ENCODE measurements around the gene KBTBD13. TPM values are rescaled to one million over a fixed set of nuclear protein-coding genes. Genes with fewer than 3 reads are reported as not detected.
"Not testable (repeated sequence)": the region's sequence is repeated elsewhere in the genome, so short reads cannot be mapped to it uniquely, and the experiment has no call there.

The KBTBD13 gene
- total RNA-seq, 2 experiments from 2014 or later: not detected

GRCh38 chr15:65099336-65099735 lies 22.8 kb downstream of the KBTBD13 start:
- Mint-ChIP-seq H3K27me3 (no peaks in the 10 kb centered on the region), H3K9me3 (ENCODE audit: low read depth) (no peaks in the 10 kb centered on the region), H3K36me3 (ENCODE audit: low read depth) (peaks cover 24% of the 10 kb centered on the region), H3K4me1 (no peaks in the 10 kb centered on the region), H3K4me3 (no peak overlapping the region), H3K27ac (no peak overlapping the region)
- ChIA-PET POLR2A (no interaction called here), CTCF (interaction anchor here (0.9 kb wide), 1 partner anchor 103 kb away, joined by 3 read pairs; no protein-coding TSS in a partner anchor)
- ATAC-seq (no peak), DNase-seq (no peak)
- intact Hi-C loops (cut with DNase I, micrococcal nuclease): no loop called here

- not testable (repeated sequence) for H3K27me3 Mint-ChIP-seq; H3K4me3 Mint-ChIP-seq; H3K27ac Mint-ChIP-seq; ATAC-seq; H3K9me3 Mint-ChIP-seq (ENCODE audit: low read depth); DNase-seq; H3K4me1 Mint-ChIP-seq
- CTCF ChIA-PET: interaction anchor here (0.6 to 1.6 kb wide), 3 partner anchors 29 to 426 kb away, joined by 3 to 4 read pairs (median 3); no protein-coding TSS in a partner anchor
- intact Hi-C loops (cut with DNase I, micrococcal nuclease): loop anchor here (5.0 kb wide), 2 partner anchors 48 to 368 kb away; no protein-coding TSS in a partner anchor
- peaks cover 24% of the 10 kb centered on the region for H3K36me3 Mint-ChIP-seq (ENCODE audit: low read depth)
- POLR2A ChIA-PET: interaction anchor here (0.5 kb wide), 1 partner anchor 205 kb away, joined by 4 read pairs; the partner anchor contains the start of gene RNU5B-1
These were observed 23.3 kb downstream of the KBTBD13 start for GRCh38 chr15:65099801-65100200.

DNA sequence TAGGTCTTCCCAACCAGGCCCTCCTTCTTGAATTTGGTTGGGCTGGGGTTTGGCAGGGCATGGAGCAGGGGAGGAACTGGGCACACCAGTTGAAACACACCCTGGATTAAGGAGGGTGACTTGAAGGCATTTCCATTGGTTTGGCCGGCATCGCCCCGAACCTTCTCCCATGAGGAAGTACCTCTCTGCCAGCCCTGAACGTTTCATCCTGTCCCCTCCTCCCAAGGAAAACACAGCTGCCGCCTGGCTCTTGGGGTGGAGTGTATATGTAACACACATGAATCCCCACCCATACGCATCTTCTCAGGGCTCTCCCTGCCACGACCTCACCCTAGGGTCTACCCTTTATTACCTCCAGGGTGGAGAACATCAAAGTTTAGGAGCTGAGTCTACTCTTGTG lies 23.9 kb downstream of the KBTBD13 start:
- no peaks in the 10 kb centered on the region for H3K4me1 Mint-ChIP-seq
- no peak for ATAC-seq
- H3K36me3 Mint-ChIP-seq (ENCODE audit: low read depth): peaks cover 28% of the 10 kb centered on the region
- POLR2A ChIA-PET: no interaction called here
- no peak for DNase-seq
- no peaks in the 10 kb centered on the region for H3K27me3 Mint-ChIP-seq
- CTCF ChIA-PET: interaction anchor here (0.6 to 1.6 kb wide), 5 partner anchors 8 to 427 kb away, joined by 3 to 6 read pairs (median 3); no protein-coding TSS in a partner anchor
- no peak overlapping the region for H3K4me3 Mint-ChIP-seq
- H3K27ac Mint-ChIP-seq: no peak overlapping the region
- intact Hi-C loops (cut with DNase I, micrococcal nuclease): loop anchor here (5.0 kb wide), 2 partner anchors 48 to 368 kb away; no protein-coding TSS in a partner anchor
- no peaks in the 10 kb centered on the region for H3K9me3 Mint-ChIP-seq (ENCODE audit: low read depth)

GRCh38 chr15:65101411-65101890 lies 24.9 kb downstream of the KBTBD13 start:
- peak; percentile 82 for DNase-seq
- Mint-ChIP-seq H3K36me3 (ENCODE audit: low read depth) (peaks cover 31% of the 10 kb centered on the region), H3K4me3 (no peak overlapping the region), H3K9me3 (ENCODE audit: low read depth) (no peaks in the 10 kb centered on the region), H3K27ac (no peak overlapping the region), H3K4me1 (peaks cover 2% of the 10 kb centered on the region), H3K27me3 (no peaks in the 10 kb centered on the region)
- ChIA-PET POLR2A (no interaction called here), CTCF (interaction anchor here (0.7 to 1.6 kb wide), 17 partner anchors 9 to 142 kb away, joined by 3 to 6 read pairs (median 3); partner anchors contain the start of gene UBAP1L)
- intact Hi-C loops (cut with DNase I, micrococcal nuclease): loop anchor here (1.0 to 5.0 kb wide), 4 partner anchors 47 to 369 kb away; no protein-coding TSS in a partner anchor
- peak; percentile 69 for ATAC-seq

DNA sequence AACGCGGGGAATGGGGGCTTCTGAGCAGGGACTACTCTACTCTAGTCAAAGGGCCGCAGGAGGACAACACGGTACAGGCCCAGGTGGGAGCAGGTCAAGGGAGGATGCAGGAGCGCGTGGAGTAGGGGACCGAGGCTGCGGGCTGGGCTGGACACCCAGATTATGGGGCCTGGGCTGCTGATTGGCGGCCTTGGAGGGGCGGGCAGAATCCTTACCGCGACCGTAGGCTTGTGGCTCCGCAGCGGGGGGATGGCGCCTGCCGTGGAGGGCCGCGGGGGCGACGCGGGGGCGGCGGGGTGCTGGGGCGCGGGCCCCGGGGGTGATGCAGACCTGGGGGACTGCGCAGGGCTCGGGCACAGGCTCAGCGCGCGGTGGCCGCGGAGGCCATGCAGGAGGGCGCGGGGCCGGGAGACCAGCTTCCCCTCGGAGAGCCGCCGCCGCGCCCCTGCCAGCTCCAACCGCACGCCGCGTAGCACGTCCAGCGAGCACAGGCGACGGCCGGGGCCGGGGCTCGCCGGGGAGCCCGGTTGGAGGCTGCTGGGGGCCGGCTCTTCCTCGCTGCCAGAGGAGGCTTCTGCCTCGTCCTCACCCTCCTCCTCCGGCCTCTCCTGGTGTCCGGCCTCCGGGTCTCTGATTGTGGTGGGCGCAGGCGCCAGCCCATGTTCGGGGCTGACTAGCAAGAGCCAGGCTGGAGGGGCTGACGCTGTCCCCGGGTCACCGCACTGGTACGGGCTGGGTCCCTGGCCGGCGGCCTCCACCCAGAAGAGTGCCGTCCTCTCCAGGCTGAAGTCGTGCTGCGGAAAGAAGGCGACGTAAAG lies 25.6 kb downstream of the KBTBD13 start:
- intact Hi-C loops (cut with DNase I, micrococcal nuclease): loop anchor here (1.0 to 5.0 kb wide), 4 partner anchors 48 to 370 kb away; no protein-coding TSS in a partner anchor
- ChIA-PET POLR2A (no interaction called here), CTCF (interaction anchor here (0.7 to 1.6 kb wide), 18 partner anchors 9 to 143 kb away, joined by 3 to 6 read pairs (median 3); partner anchors contain the start of genes PDCD7 and UBAP1L)
- Mint-ChIP-seq H3K27me3 (no peaks in the 10 kb centered on the region), H3K27ac (no peak overlapping the region), H3K4me1 (peaks cover 2% of the 10 kb centered on the region), H3K36me3 (ENCODE audit: low read depth) (peaks cover 32% of the 10 kb centered on the region), H3K4me3 (no peak overlapping the region), H3K9me3 (ENCODE audit: low read depth) (no peaks in the 10 kb centered on the region)
- no peak for DNase-seq
- no peak for ATAC-seq

GRCh38 chr15:65102912-65103311 lies 26.4 kb downstream of the KBTBD13 start:
- no peak for ATAC-seq
- CTCF ChIA-PET: interaction anchor here (0.6 to 1.4 kb wide), 9 partner anchors 12 to 880 kb away, joined by 3 to 5 read pairs (median 3); partner anchors contain the start of gene PDCD7
- peaks cover 30% of the 10 kb centered on the region for H3K36me3 Mint-ChIP-seq (ENCODE audit: low read depth)
- no peaks in the 10 kb centered on the region for H3K9me3 Mint-ChIP-seq (ENCODE audit: low read depth)
- POLR2A ChIA-PET: no interaction called here
- intact Hi-C loops (cut with DNase I, micrococcal nuclease): loop anchor here (5.0 kb wide), 2 partner anchors 51 to 371 kb away; no protein-coding TSS in a partner anchor
- no peak overlapping the region for H3K4me3 Mint-ChIP-seq
- no peaks in the 10 kb centered on the region for H3K27me3 Mint-ChIP-seq
- peaks cover 2% of the 10 kb centered on the region for H3K4me1 Mint-ChIP-seq
- no peak overlapping the region for H3K27ac Mint-ChIP-seq
- no peak for DNase-seq

GRCh38 chr15:65105038-65105437 lies 28.5 kb downstream of the KBTBD13 start:
- CTCF ChIA-PET: interaction anchor here (1.3 kb wide), 1 partner anchor 50 kb away, joined by 3 read pairs; no protein-coding TSS in a partner anchor
- no peaks in the 10 kb centered on the region for H3K9me3 Mint-ChIP-seq (ENCODE audit: low read depth)

GRCh38 chr15:65106011-65106590 lies 29.6 kb downstream of the KBTBD13 start:
- ChIA-PET POLR2A (no interaction called here), CTCF (no interaction called here)
- Mint-ChIP-seq H3K4me3 (no peak overlapping the region), H3K4me1 (peaks cover 2% of the 10 kb centered on the region), H3K9me3 (ENCODE audit: low read depth) (no peaks in the 10 kb centered on the region), H3K36me3 (ENCODE audit: low read depth) (peaks cover 18% of the 10 kb centered on the region), H3K27me3 (no peaks in the 10 kb centered on the region), H3K27ac (no peak overlapping the region)
- ATAC-seq (no peak), DNase-seq (no peak)
- intact Hi-C loops (cut with DNase I, micrococcal nuclease): no loop called here

More at GRCh38 chr15:65105038-65105437, 28.5 kb downstream of the KBTBD13 start:
- POLR2A ChIA-PET: interaction anchor here (0.6 to 0.7 kb wide), 3 partner anchors 75 to 340 kb away, joined by 4 to 9 read pairs (median 8); no protein-coding TSS in a partner anchor
- no peaks in the 10 kb centered on the region for H3K27me3 Mint-ChIP-seq
- H3K27ac Mint-ChIP-seq: no peak overlapping the region
- intact Hi-C loops (cut with DNase I, micrococcal nuclease): no loop called here
- DNase-seq (no peak), ATAC-seq (no peak)
- H3K4me1 Mint-ChIP-seq: peaks cover 2% of the 10 kb centered on the region
- no peak overlapping the region for H3K4me3 Mint-ChIP-seq
- peaks cover 20% of the 10 kb centered on the region for H3K36me3 Mint-ChIP-seq (ENCODE audit: low read depth)

DNA sequence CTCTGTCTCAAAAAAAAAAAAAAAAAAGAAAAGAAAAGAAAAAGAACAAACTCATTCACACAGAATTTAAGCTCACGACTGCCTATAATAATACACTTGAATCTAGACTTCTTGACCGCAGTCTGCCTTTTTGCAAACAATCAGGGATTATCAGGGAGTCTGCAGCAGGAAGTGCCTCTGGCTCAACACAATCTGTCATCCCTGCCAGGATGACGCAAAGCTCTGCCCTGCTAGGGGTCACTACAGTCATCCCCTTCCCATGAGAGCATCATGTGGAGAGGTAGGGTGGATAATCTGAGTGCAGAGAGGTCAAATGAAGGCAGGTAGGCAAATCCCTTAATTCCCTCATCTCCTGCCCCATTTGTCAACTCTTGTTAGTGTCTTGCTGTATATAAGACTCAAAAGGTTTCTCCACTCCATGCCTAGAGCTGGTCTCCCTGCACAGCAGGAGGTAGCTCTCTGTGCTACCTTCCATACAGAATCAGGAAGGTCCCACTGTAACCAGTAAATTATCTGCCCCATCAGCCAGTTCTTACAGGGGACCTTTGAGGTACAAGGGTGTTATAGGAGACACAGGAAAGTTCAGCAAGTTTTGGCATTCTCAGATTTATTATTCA lies 34.2 kb downstream of the KBTBD13 start:
- intact Hi-C loops (cut with DNase I, micrococcal nuclease): no loop called here
- peaks cover 2% of the 10 kb centered on the region for H3K4me1 Mint-ChIP-seq
- POLR2A ChIA-PET: no interaction called here
- no peak for DNase-seq
- no peaks in the 10 kb centered on the region for H3K9me3 Mint-ChIP-seq (ENCODE audit: low read depth)
- CTCF ChIA-PET: interaction anchor here (0.6 to 1.6 kb wide), 2 partner anchors 9 to 38 kb away, joined by 3 to 4 read pairs; no protein-coding TSS in a partner anchor
- H3K36me3 Mint-ChIP-seq (ENCODE audit: low read depth): peaks cover 26% of the 10 kb centered on the region
- no peak for ATAC-seq
- no peak overlapping the region for H3K27ac Mint-ChIP-seq
- no peaks in the 10 kb centered on the region for H3K27me3 Mint-ChIP-seq
- no peak overlapping the region for H3K4me3 Mint-ChIP-seq

DNA sequence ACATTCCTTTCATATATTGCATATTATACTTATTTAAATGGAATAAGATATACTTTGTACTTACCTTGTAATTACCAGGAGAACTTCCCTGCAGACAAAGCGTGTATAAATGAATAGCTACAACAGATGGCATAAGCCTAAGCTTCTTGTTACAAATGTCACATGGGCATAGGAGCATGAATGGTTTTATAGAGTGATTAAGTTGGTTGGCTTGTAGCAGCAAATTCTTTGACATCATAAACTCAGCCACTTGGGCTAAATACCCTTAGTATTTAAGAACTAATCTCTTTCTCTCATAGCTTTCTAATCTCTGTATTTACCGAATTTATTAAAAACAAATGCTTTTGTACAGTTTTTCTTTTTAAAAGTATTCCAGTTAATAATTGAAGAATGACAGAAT lies 38.5 kb downstream of the KBTBD13 start, which contains the start of gene UBAP1L:
UBAP1L (minus strand) TSS at position 115 of the 400 bp plus-strand sequence. CDS start 8,985 bp downstream, outside the sequence.
- Mint-ChIP-seq H3K27ac (no peak within 1 kb of the TSS), H3K27me3 (no peaks in the 10 kb centered on the region), H3K4me1 (no peaks in the 10 kb centered on the region), H3K9me3 (ENCODE audit: low read depth) (no peaks in the 10 kb centered on the region), H3K36me3 (ENCODE audit: low read depth) (peaks cover 46% of the 10 kb centered on the region), H3K4me3 (no peak within 1 kb of the TSS)
- ATAC-seq (no peak), DNase-seq (no peak)
- intact Hi-C loops (cut with DNase I, micrococcal nuclease): no loop called here
- ChIA-PET POLR2A (no interaction called here), CTCF (interaction anchor here (0.6 to 1.3 kb wide), 8 partner anchors 12 to 264 kb away, joined by 3 to 6 read pairs (median 4); no protein-coding TSS in a partner anchor)
